Psoas muscle (tissue), 8 donors: ENCODE measurements around the gene KHDC4. TPM values are rescaled to one million over a fixed set of nuclear protein-coding genes. Genes with fewer than 3 reads are reported as not detected.
A peak's percentile ranks its signal among the peaks of the same experiment; 100 is the strongest.

Experiments used
- ATAC-seq, 4 donors: fragments of 200-7000 bp; cut with Tn5 transposase; one replicate each; pipeline ENCODE4 v1.9.1; 2020; ENCODE audit warnings: moderate library complexity in 3 of 4, mild to moderate bottlenecking in 2 of 4
- DNase-seq, 2 donors: peaks; one replicate each; pipeline ENCODE4 v3.0.0-alpha.2; 2020
- H3K27ac ChIP-seq: fragments of 200-600 bp; one replicate; pipeline ENCODE4 v1.8.0; 2022
- H3K27me3 ChIP-seq, 3 donors: fragments of 200-600 bp in 1 of 3; one replicate each; pipeline versions ENCODE4 v1.6.1 to v1.8.0; 2013 to 2022; ENCODE audit warnings: low read length in 2 of 3, mild to moderate bottlenecking in 2 of 3, moderate library complexity in 1 of 3; ENCODE audit not compliant: insufficient read depth in 3 of 3
- H3K36me3 ChIP-seq, 2 donors: fragments of 200-600 bp in 1 of 2; one replicate each; pipeline versions ENCODE4 v1.6.1 to v1.8.0; 2013 to 2022; ENCODE audit warnings: low read depth in 1 of 2, mild to moderate bottlenecking in 1 of 2, moderate library complexity in 1 of 2; ENCODE audit not compliant: insufficient read depth in 1 of 2
- H3K4me1 ChIP-seq: fragments of 200-600 bp; one replicate; pipeline ENCODE4 v1.8.0; 2022
- H3K4me3 ChIP-seq: fragments of 200-600 bp; one replicate; pipeline ENCODE4 v1.8.0; 2022; ENCODE audit warnings: mild to moderate bottlenecking
- H3K9me3 ChIP-seq: fragments of 200-600 bp; one replicate; pipeline ENCODE4 v1.8.0; 2022
- WGBS, 3 donors: extraction: QIAGEN DNeasy Blood & Tissue Kit; methylation state at CpG; one replicate each; pipeline versions ENCODE4 v1.1.6 to v1.1.7; 2013; 5-methylcytosine and 5-hydroxymethylcytosine counted together
- intact Hi-C, 2 donors: fragments of 100-400 bp; cut with DNase I; formaldehyde crosslinking; loops; one replicate each; pipeline versions ENCODE4 v1.11.0 to v1.14.2; 2022
- polyA plus RNA-seq, 3 donors: library from polyadenylated mRNA; stranded (reverse); fragments of 200-250 nt; gene quantifications; one replicate each; pipeline ENCODE4 v1.2.3, GENCODE V29; 2013
- total RNA-seq, 4 donors: library from RNA; stranded (reverse); fragmentation: NEBNext Ultra II Directional in 2 of 4; extraction: Animal tissue kit (Norgen Biotek cat#: 25700) in 2 of 4; gene quantifications; one replicate each; pipeline versions ENCODE4 v1.2.1 to v1.2.4, GENCODE V29; 2021 to 2023
- TF ChIP-seq, protein P1 (sequence below): fragments of 200-600 bp; IDR thresholded peaks from one replicate; pipeline ENCODE4 v1.8.0; 2022; ENCODE audit warnings: antibody characterized with exemption
- donor health status: healthy with polysubstance abuse.
- donor health status: DM: no; HTN: no; CAD: no; lungs with moderate emphysema.
- donor health status: Bipolar disorder and iron deficiency.
- donor health status: healthy.
- donor health status: DM: yes; HTN: yes; CAD: no.
- donor health status: DM: no; HTN: no; CAD: no.
- donor health status: DM: no; HTN: no; CAD: no.
- donor health status: DM: yes; HTN: yes; CAD: no.

Gene KHDC4
- total and polyA plus RNA-seq, 7 donors: 11.0 to 33.1 (median 20.7) TPM

DNA sequence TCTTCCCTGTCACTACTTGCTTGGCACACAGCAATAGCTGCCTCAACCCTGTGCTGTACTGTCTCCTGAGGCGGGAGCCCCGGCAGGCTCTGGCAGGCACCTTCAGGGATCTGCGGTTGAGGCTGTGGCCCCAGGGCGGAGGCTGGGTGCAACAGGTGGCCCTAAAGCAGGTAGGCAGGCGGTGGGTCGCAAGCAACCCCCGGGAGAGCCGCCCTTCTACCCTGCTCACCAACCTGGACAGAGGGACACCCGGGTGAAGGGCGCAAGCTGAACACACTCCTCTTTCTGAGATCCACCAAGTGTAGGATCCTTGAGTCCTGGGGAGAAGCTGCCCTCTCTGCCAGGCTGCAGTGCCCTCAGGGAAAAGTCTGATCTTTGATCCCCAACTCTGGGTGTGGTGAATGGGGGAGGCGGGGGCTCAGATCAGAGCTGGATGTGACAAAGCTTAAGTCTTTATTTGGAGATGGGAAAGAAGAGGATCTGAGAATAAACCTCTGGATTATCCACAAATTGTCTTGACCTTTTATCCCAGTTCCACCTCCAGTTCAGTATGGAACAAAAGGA is 8.4 kb upstream of the KHDC4 start:
- WGBS, 3 donors: 58 to 70% (median 60%) methylated on average over 11 of the region's 11 CpGs
- Histone ChIP-seq H3K36me3 (peaks cover 0 to 18% of the 10 kb centered on the region in 2 donors), H3K27ac (peak overlapping the region; percentile 36), H3K4me3 (no peak overlapping the region), H3K9me3 (no peaks in the 10 kb centered on the region), H3K27me3 (no peaks in the 10 kb centered on the region), H3K4me1 (peaks cover 18% of the 10 kb centered on the region)
- TF ChIP-seq, protein P1, sequence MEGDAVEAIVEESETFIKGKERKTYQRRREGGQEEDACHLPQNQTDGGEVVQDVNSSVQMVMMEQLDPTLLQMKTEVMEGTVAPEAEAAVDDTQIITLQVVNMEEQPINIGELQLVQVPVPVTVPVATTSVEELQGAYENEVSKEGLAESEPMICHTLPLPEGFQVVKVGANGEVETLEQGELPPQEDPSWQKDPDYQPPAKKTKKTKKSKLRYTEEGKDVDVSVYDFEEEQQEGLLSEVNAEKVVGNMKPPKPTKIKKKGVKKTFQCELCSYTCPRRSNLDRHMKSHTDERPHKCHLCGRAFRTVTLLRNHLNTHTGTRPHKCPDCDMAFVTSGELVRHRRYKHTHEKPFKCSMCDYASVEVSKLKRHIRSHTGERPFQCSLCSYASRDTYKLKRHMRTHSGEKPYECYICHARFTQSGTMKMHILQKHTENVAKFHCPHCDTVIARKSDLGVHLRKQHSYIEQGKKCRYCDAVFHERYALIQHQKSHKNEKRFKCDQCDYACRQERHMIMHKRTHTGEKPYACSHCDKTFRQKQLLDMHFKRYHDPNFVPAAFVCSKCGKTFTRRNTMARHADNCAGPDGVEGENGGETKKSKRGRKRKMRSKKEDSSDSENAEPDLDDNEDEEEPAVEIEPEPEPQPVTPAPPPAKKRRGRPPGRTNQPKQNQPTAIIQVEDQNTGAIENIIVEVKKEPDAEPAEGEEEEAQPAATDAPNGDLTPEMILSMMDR: no peak
- peak in 2 of 4 donors; percentile 2 to 3 for ATAC-seq
- no peak for DNase-seq
- intact Hi-C loops: no loop called here

DNA sequence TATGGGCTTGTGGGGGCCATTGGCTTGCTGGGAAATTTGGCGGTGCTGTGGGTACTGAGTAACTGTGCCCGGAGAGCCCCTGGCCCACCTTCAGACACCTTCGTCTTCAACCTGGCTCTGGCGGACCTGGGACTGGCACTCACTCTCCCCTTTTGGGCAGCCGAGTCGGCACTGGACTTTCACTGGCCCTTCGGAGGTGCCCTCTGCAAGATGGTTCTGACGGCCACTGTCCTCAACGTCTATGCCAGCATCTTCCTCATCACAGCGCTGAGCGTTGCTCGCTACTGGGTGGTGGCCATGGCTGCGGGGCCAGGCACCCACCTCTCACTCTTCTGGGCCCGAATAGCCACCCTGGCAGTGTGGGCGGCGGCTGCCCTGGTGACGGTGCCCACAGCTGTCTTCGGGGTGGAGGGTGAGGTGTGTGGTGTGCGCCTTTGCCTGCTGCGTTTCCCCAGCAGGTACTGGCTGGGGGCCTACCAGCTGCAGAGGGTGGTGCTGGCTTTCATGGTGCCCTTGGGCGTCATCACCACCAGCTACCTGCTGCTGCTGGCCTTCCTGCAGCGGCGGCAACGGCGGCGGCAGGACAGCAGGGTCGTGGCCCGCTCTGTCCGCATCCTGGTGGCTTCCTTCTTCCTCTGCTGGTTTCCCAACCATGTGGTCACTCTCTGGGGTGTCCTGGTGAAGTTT is 7.8 kb upstream of the KHDC4 start:
- no peak overlapping the region for H3K4me3 ChIP-seq
- TF ChIP-seq, protein P1: no peak
- peaks cover 18% of the 10 kb centered on the region for H3K4me1 ChIP-seq
- no peaks in the 10 kb centered on the region for H3K27me3 ChIP-seq
- no peaks in the 10 kb centered on the region for H3K9me3 ChIP-seq
- ATAC-seq: peak in 3 of 4 donors; percentile 10 to 25 (median 18)
- WGBS, 3 donors: 64 to 81% (median 72%) methylated on average over 27 to 29 of the region's 29 CpGs
- H3K36me3 ChIP-seq: peaks cover 0 to 11% of the 10 kb centered on the region in 2 donors
- peak overlapping the region; percentile 36 for H3K27ac ChIP-seq
- intact Hi-C loops: no loop called here
- DNase-seq: no peak

DNA sequence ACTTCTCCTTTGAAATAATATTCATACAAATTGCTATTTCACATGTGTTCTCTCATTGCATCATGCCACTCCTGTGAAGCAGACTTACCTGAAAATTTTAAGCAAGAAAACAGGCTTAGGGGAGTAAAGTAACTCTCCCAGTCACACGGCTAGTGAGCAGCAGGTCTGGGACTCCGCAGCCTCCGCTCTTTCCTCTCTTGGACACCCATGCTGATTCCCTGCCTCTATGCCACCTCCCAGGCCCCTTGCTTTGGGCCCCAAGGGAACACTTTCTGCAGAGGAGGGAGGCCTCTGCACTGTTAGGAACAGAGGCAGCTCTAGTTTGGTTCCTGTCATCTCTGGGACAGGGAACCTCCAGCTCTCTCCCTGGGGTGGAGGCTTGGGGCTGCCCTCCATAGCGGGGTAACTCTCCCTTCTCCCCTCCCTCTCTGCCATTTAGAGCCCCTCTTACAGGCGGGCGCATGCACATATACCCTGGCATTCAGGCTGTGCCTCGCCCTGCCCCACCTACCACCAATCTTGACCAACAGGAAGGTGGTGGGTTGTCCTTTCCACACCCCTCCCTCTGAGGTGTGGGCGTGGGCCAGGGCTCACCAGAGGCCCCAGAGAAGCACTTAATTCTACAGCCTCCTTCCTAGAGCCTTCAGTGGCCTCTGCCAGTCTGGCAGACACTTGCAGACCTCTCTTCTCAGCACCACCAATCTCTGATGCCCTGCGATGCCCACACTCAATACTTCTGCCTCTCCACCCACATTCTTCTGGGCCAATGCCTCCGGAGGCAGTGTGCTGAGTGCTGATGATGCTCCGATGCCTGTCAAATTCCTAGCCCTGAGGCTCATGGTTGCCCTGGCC is 7.0 kb upstream of the KHDC4 start, which contains the start of gene RXFP4:
TSS of gene RXFP4 (plus strand) at position 646 of the 852 bp plus-strand sequence. CDS start at position 718, 72 bp downstream.
- ATAC-seq: peak in 2 of 4 donors; percentile 6 to 8

DNA sequence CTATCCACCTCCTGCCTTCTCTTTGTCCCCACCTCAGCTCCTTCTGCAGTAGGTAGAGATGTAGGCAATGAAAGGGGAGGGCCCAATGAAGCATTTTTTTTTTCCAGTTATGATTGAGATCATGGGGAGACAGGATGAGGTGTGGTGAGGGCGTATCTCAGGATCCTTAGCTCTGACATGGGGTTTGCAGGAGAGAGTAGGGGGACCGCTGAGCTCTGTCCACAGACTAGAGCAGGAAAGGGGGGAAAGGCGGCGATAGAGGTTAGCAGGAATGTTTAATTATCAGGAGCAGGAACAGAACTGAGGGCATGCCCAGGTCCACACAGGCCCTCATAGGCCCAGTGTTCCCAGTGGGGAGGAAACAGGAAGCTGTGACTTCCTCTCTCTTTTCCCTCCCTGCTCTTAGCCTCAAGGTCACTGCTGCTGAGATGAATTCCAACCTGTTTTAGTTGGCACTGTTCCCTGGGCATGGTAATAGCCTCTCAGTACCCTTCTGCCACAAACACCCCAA is 6.3 kb upstream of the KHDC4 start:
- intact Hi-C loops: no loop called here
- no peak for DNase-seq

More for the DNA sequence above, 7.0 kb upstream of the KHDC4 start, which contains the start of gene RXFP4:
- Histone ChIP-seq H3K27ac (peak within 1 kb of the TSS; percentile 68), H3K36me3 (peaks cover 0 to 4% of the 10 kb centered on the region in 2 donors), H3K9me3 (no peaks in the 10 kb centered on the region), H3K27me3 (no peaks in the 10 kb centered on the region), H3K4me3 (no peak within 1 kb of the TSS), H3K4me1 (peaks cover 18% of the 10 kb centered on the region)
- 54 to 65% (median 60%) methylated on average over 11 of the region's 11 CpGs for WGBS, 3 donors
- intact Hi-C loops: no loop called here
- no peak for DNase-seq
- TF ChIP-seq, protein P1: no peak

More for the DNA sequence above, 6.3 kb upstream of the KHDC4 start:
- Histone ChIP-seq H3K9me3 (no peaks in the 10 kb centered on the region), H3K36me3 (no peaks in the 10 kb centered on the region), H3K27ac (peak overlapping the region; percentile 68), H3K27me3 (no peaks in the 10 kb centered on the region), H3K4me1 (peaks cover 14% of the 10 kb centered on the region), H3K4me3 (no peak overlapping the region)
- TF ChIP-seq, protein P1: no peak
- 49 to 76% (median 51%) methylated on average over 4 of the region's 4 CpGs for WGBS, 3 donors
- peak in 3 of 4 donors; percentile 22 to 35 (median 22) for ATAC-seq
